ENCODE data around the gene NBDY.
A peak's percentile ranks its signal among the peaks of the same experiment; 100 is the strongest.

Gene NBDY

GRCh38 chrX:56793521-56794320 is 64.7 kb downstream of the NBDY start:
- Histone ChIP-seq H3K9ac (ENCODE audit: low read depth, low read length) (no peak overlapping the region), H3K27me3 (ENCODE audit: insufficient read depth, low read length, poor library complexity) (no peaks in the 10 kb centered on the region), H3K4me2 (ENCODE audit: insufficient read depth, low read length) (no peak overlapping the region), H3K4me3 (ENCODE audit: low read depth in 1 of 2, low read length in 2 of 2) (no peak overlapping the region), H3K36me3 (ENCODE audit: insufficient read depth, low read length) (peaks cover 38% of the 10 kb centered on the region), H3K79me2 (ENCODE audit: insufficient read depth, low read length) (peaks cover 64% of the 10 kb centered on the region), H4K20me1 (ENCODE audit: insufficient read depth, low read length) (peaks cover 7% of the 10 kb centered on the region; the same call in 1 of the 2 replicates), H3K9me3 (ENCODE audit: insufficient read depth, low read length, severe bottlenecking) (no peaks in the 10 kb centered on the region), H3K27ac (ENCODE audit: low read length) (0 out of 2 replicates have a peak overlapping the region, but pooled peaks have one; percentile 16), H2AFZ (ENCODE audit: low read depth, low read length) (no peak overlapping the region), H3K4me1 (ENCODE audit: insufficient read depth, low read length) (0 out of 2 replicates have a peak, but pooled peaks cover 8% of the 10 kb centered on the region)
- no peak for ATAC-seq (ENCODE audit: insufficient read depth, low read depth)
- DNase-seq, result no peak
- TF ChIP-seq CTCF (IDR thresholded peaks at IDR 0.05; ENCODE audit: borderline replicate concordance, extremely low read depth, low read length, poor library complexity, severe bottlenecking) (no peak), EZH2 (IDR thresholded peaks at IDR 0.05; ENCODE audit: borderline replicate concordance, low read depth, low read length, severe bottlenecking) (no peak)

GRCh38 chrX:56794404-56795230 is 65.6 kb downstream of the NBDY start:
- Histone ChIP-seq H3K9ac (ENCODE audit: low read depth, low read length) (no peak overlapping the region), H3K27ac (ENCODE audit: low read length) (0 out of 2 replicates have a peak overlapping the region, but pooled peaks have one; percentile 16), H4K20me1 (ENCODE audit: insufficient read depth, low read length) (peaks cover 4% of the 10 kb centered on the region; the same call in 1 of the 2 replicates), H3K9me3 (ENCODE audit: insufficient read depth, low read length, severe bottlenecking) (no peaks in the 10 kb centered on the region), H3K4me2 (ENCODE audit: insufficient read depth, low read length) (no peak overlapping the region), H3K27me3 (ENCODE audit: insufficient read depth, low read length, poor library complexity) (no peaks in the 10 kb centered on the region), H2AFZ (ENCODE audit: low read depth, low read length) (no peak overlapping the region), H3K4me3 (ENCODE audit: low read depth in 1 of 2, low read length in 2 of 2) (no peak overlapping the region), H3K4me1 (ENCODE audit: insufficient read depth, low read length) (0 out of 2 replicates have a peak, but pooled peaks cover 4% of the 10 kb centered on the region), H3K79me2 (ENCODE audit: insufficient read depth, low read length) (peaks cover 59% of the 10 kb centered on the region), H3K36me3 (ENCODE audit: insufficient read depth, low read length) (peaks cover 38% of the 10 kb centered on the region)
- DNase-seq (no peak), ATAC-seq (ENCODE audit: insufficient read depth, low read depth) (no peak)
- TF ChIP-seq EZH2 (IDR thresholded peaks at IDR 0.05; ENCODE audit: borderline replicate concordance, low read depth, low read length, severe bottlenecking) (no peak), CTCF (IDR thresholded peaks at IDR 0.05; ENCODE audit: borderline replicate concordance, extremely low read depth, low read length, poor library complexity, severe bottlenecking) (no peak)

- no peak overlapping the region for H3K9ac ChIP-seq (ENCODE audit: low read depth, low read length)
- no peak overlapping the region for H2AFZ ChIP-seq (ENCODE audit: low read depth, low read length)
- ATAC-seq (ENCODE audit: insufficient read depth, low read depth), result no peak
- no peaks in the 10 kb centered on the region; the same call in 1 of the 2 replicates for H4K20me1 ChIP-seq (ENCODE audit: insufficient read depth, low read length)
- no peak for DNase-seq
- H3K9me3 ChIP-seq (ENCODE audit: insufficient read depth, low read length, severe bottlenecking), result no peaks in the 10 kb centered on the region
- H3K4me2 ChIP-seq (ENCODE audit: insufficient read depth, low read length), result no peak overlapping the region
- H3K36me3 ChIP-seq (ENCODE audit: insufficient read depth, low read length), result peaks cover 37% of the 10 kb centered on the region
- H3K27ac ChIP-seq (ENCODE audit: low read length), result no peak overlapping the region
- 0 out of 2 replicates have a peak, but pooled peaks cover 4% of the 10 kb centered on the region for H3K4me1 ChIP-seq (ENCODE audit: insufficient read depth, low read length)
- H3K4me3 ChIP-seq (ENCODE audit: low read depth in 1 of 2, low read length in 2 of 2), result no peak overlapping the region
- H3K79me2 ChIP-seq (ENCODE audit: insufficient read depth, low read length), result peaks cover 56% of the 10 kb centered on the region
- TF ChIP-seq CTCF (IDR thresholded peaks at IDR 0.05; ENCODE audit: borderline replicate concordance, extremely low read depth, low read length, poor library complexity, severe bottlenecking), result no peak
- TF ChIP-seq EZH2 (IDR thresholded peaks at IDR 0.05; ENCODE audit: borderline replicate concordance, low read depth, low read length, severe bottlenecking), result no peak
- no peaks in the 10 kb centered on the region for H3K27me3 ChIP-seq (ENCODE audit: insufficient read depth, low read length, poor library complexity)
Observed at GRCh38 chrX:56795309-56795868, 66.3 kb downstream of the NBDY start.

Data from DND-41 (cell line).